A673 (cell line): ENCODE measurements around the gene SUSD2. TPM values are rescaled to one million over a fixed set of nuclear protein-coding genes. Genes with fewer than 3 reads are reported as not detected.
A peak's percentile ranks its signal among the peaks of the same experiment; 100 is the strongest.
"Not testable (repeated sequence)": the region's sequence is repeated elsewhere in the genome, so short reads cannot be mapped to it uniquely, and the experiment has no call there.

ENCODE experiments used
- BruUV-seq: library from RNA; stranded (reverse); fragments of 400-500 nt; replicated peaks from 2 replicates; lab custom pipeline; 2021; lab: Mats Ljungman, UMichigan
- CTCF ChIA-PET: fragments of 300-600 bp; sonication (Branson Sonifier 250); formaldehyde crosslinking; loops from one replicate; lab custom pipeline; 2022; ENCODE audit warnings: antibody characterized with exemption; lab: Charles Lee
- POLR2A ChIA-PET: fragments of 300-600 bp; sonication (Branson Sonifier 250); formaldehyde crosslinking; loops from one replicate; lab custom pipeline; 2022; ENCODE audit warnings: antibody characterized with exemption; ENCODE audit not compliant: low non-redundant PET; lab: Charles Lee
- DNase-seq: peaks from one replicate; pipeline ENCODE4 v3.0.0-alpha.2; 2015; ENCODE audit warnings: low spot score
- H3K27ac ChIP-seq: fragments of 200-600 bp; sonication (generic); 2 replicates; pipeline ENCODE4 v1.5.1; 2016; ENCODE audit warnings: mixed run types, low read depth, mild to moderate bottlenecking, mixed read lengths, antibody characterized with exemption, low read length; ENCODE audit not compliant: poor library complexity, severe bottlenecking
- H3K27me3 ChIP-seq: fragments of 200-600 bp; sonication (generic); replicated peaks from 2 replicates; pipeline ENCODE4 v1.6.1; 2017; ENCODE audit warnings: mixed run types, low read depth, mild to moderate bottlenecking, mixed read lengths, antibody characterized with exemption, low read length; ENCODE audit not compliant: insufficient read depth, poor library complexity
- H3K36me3 ChIP-seq: fragments of 200-600 bp; sonication (generic); 2 replicates; pipeline ENCODE4 v1.6.1; 2016; ENCODE audit warnings: mixed run types, mild to moderate bottlenecking, mixed read lengths, antibody characterized with exemption, low read length; ENCODE audit not compliant: insufficient read depth, poor library complexity, severe bottlenecking
- H3K4me1 ChIP-seq: fragments of 200-600 bp; sonication (generic); 2 replicates; pipeline ENCODE4 v1.6.1; 2017; ENCODE audit warnings: mixed run types, mild to moderate bottlenecking, mixed read lengths, antibody characterized with exemption, low read length; ENCODE audit not compliant: insufficient read depth, poor library complexity, severe bottlenecking
- H3K4me3 ChIP-seq: fragments of 200-600 bp; sonication (generic); 2 replicates; pipeline ENCODE4 v1.5.1; 2016; ENCODE audit warnings: low read depth, mixed run types, mild to moderate bottlenecking, mixed read lengths, low read length; ENCODE audit not compliant: poor library complexity, severe bottlenecking
- H3K9me3 ChIP-seq: fragments of 200-600 bp; sonication (generic); 2 replicates; pipeline ENCODE4 v1.6.1; 2016; ENCODE audit warnings: mixed run types, low read depth, mild to moderate bottlenecking, mixed read lengths, antibody characterized with exemption, low read length; ENCODE audit not compliant: poor library complexity, severe bottlenecking
- CTCF ChIP-seq: fragments of 300-800, 200-600 bp; sonication (generic); conservative IDR thresholded peaks from 2 replicates; pipeline ENCODE4 v1.5.1; 2017; ENCODE audit warnings: low read depth, mild to moderate bottlenecking, antibody characterized with exemption, low read length, moderate library complexity, mixed read lengths
- EZH2 ChIP-seq: fragments of 200-600 bp; sonication (generic); IDR thresholded peaks from 2 replicates; pipeline ENCODE4 v1.6.1; 2017; ENCODE audit warnings: borderline replicate concordance, low read depth, mild to moderate bottlenecking, mixed read lengths, antibody characterized with exemption, low read length; ENCODE audit not compliant: poor library complexity, severe bottlenecking
- intact Hi-C: fragments of 100-400 bp; cut with micrococcal nuclease; formaldehyde crosslinking; loops from one replicate; pipeline ENCODE4 v1.10.0; 2022; ENCODE audit not compliant: unreplicated experiment
- total RNA-seq: library from RNA; stranded (reverse); gene quantifications from 2 replicates; pipeline ENCODE4 v1.2.3, GENCODE V29; 2021

SUSD2 gene
- total RNA-seq, 1 experiment from 2014 or later: 1.3 TPM

- POLR2A ChIA-PET: no interaction called here
- DNase-seq: peak; percentile 37
- no peak overlapping the region for H3K27ac ChIP-seq
- H3K4me3 ChIP-seq: no peak overlapping the region
- peaks cover 19% of the 10 kb centered on the region for H3K4me1 ChIP-seq
- no peaks in the 10 kb centered on the region for H3K9me3 ChIP-seq
- no peaks in the 10 kb centered on the region for H3K27me3 ChIP-seq
- CTCF ChIA-PET: no interaction called here
- no peak for TF ChIP-seq EZH2
- TF ChIP-seq CTCF: no peak
- no peaks in the 10 kb centered on the region for H3K36me3 ChIP-seq
- intact Hi-C loops: no loop called here
- BruUV-seq: no TSS peak
Measured at GRCh38 chr22:24209687-24210086, 28.4 kb downstream of the SUSD2 start.

- intact Hi-C loops, BruUV-seq, H3K36me3 ChIP-seq, DNase-seq, H3K9me3 ChIP-seq, H3K27ac ChIP-seq, H3K27me3 ChIP-seq, H3K4me3 ChIP-seq, POLR2A ChIA-PET, CTCF ChIA-PET: not testable (repeated sequence)
- peaks cover 19% of the 10 kb centered on the region for H3K4me1 ChIP-seq
Measured at GRCh38 chr22:24210409-24210808, 29.1 kb downstream of the SUSD2 start.

GRCh38 chr22:24211716-24212115 is 30.4 kb downstream of the SUSD2 start:
- BruUV-seq, H3K27ac ChIP-seq, H3K27me3 ChIP-seq, H3K4me3 ChIP-seq, CTCF ChIA-PET, H3K9me3 ChIP-seq, intact Hi-C loops, H3K36me3 ChIP-seq, POLR2A ChIA-PET, DNase-seq: not testable (repeated sequence)
- peaks cover 19% of the 10 kb centered on the region for H3K4me1 ChIP-seq

- H3K36me3 ChIP-seq, H3K4me1 ChIP-seq, intact Hi-C loops, H3K27ac ChIP-seq, H3K4me3 ChIP-seq, DNase-seq, H3K9me3 ChIP-seq, POLR2A ChIA-PET, BruUV-seq, H3K27me3 ChIP-seq: not testable (repeated sequence)
- CTCF ChIA-PET: interaction anchor here (0.7 kb wide), 1 partner anchor 69 kb away, joined by 7 read pairs; no protein-coding TSS in a partner anchor
Measured at GRCh38 chr22:24213111-24213510, 31.8 kb downstream of the SUSD2 start.
